Measurements from ENCODE around the gene CACNA1I.

The CACNA1I gene

GRCh38 chr22:39658806-39659463 is 88.4 kb downstream of the CACNA1I start:
- DNase-seq (ENCODE audit: low read depth): no peak
- H3K4me3 ChIP-seq (ENCODE audit: low read depth, low read length): no peak overlapping the region

- no peak for DNase-seq (ENCODE audit: low read depth)
- no peak overlapping the region for H3K4me3 ChIP-seq (ENCODE audit: low read depth, low read length)
Observed at GRCh38 chr22:39661501-39661841, 90.9 kb downstream of the CACNA1I start.

GRCh38 chr22:39661842-39662685 is 91.5 kb downstream of the CACNA1I start:
- DNase-seq (ENCODE audit: low read depth): no peak
- no peak overlapping the region for H3K4me3 ChIP-seq (ENCODE audit: low read depth, low read length)

GRCh38 chr22:39662686-39663052 is 92.1 kb downstream of the CACNA1I start:
- no peak for DNase-seq (ENCODE audit: low read depth)
- no peak overlapping the region for H3K4me3 ChIP-seq (ENCODE audit: low read depth, low read length)

GRCh38 chr22:39663751-39664150 is 93.2 kb downstream of the CACNA1I start:
- H3K4me3 ChIP-seq (ENCODE audit: low read depth, low read length): no peak overlapping the region
- no peak for DNase-seq (ENCODE audit: low read depth)

GRCh38 chr22:39664485-39665200 is 94.1 kb downstream of the CACNA1I start:
- no peak overlapping the region for H3K4me3 ChIP-seq (ENCODE audit: low read depth, low read length)
- DNase-seq (ENCODE audit: low read depth): no peak

- no peak for DNase-seq (ENCODE audit: low read depth)
- no peak overlapping the region for H3K4me3 ChIP-seq (ENCODE audit: low read depth, low read length)
Observed at GRCh38 chr22:39665229-39665628, 94.7 kb downstream of the CACNA1I start.

- no peak overlapping the region for H3K4me3 ChIP-seq (ENCODE audit: low read depth, low read length)
- DNase-seq (ENCODE audit: low read depth): no peak
Observed at GRCh38 chr22:39665661-39666431, 95.3 kb downstream of the CACNA1I start.

GRCh38 chr22:39666495-39666894 is 95.9 kb downstream of the CACNA1I start:
- H3K4me3 ChIP-seq (ENCODE audit: low read depth, low read length): no peak overlapping the region
- DNase-seq (ENCODE audit: low read depth): no peak

GRCh38 chr22:39666926-39667325 is 96.4 kb downstream of the CACNA1I start:
- no peak overlapping the region for H3K4me3 ChIP-seq (ENCODE audit: low read depth, low read length)
- no peak for DNase-seq (ENCODE audit: low read depth)

GRCh38 chr22:39669432-39669831 is 98.9 kb downstream of the CACNA1I start:
- DNase-seq (ENCODE audit: low read depth): no peak
- H3K4me3 ChIP-seq (ENCODE audit: low read depth, low read length): no peak overlapping the region

GRCh38 chr22:39671936-39672335 is 101.4 kb downstream of the CACNA1I start:
- no peak for DNase-seq (ENCODE audit: low read depth)
- H3K4me3 ChIP-seq (ENCODE audit: low read depth, low read length): no peak overlapping the region

- no peak overlapping the region for H3K4me3 ChIP-seq (ENCODE audit: low read depth, low read length)
- no peak for DNase-seq (ENCODE audit: low read depth)
Observed at GRCh38 chr22:39674536-39674935, 104.0 kb downstream of the CACNA1I start.

- H3K4me3 ChIP-seq (ENCODE audit: low read depth, low read length): no peak overlapping the region
- DNase-seq (ENCODE audit: low read depth): no peak
Observed at GRCh38 chr22:39675947-39676346, 105.4 kb downstream of the CACNA1I start.

GRCh38 chr22:39677967-39678366 is 107.4 kb downstream of the CACNA1I start:
- no peak overlapping the region for H3K4me3 ChIP-seq (ENCODE audit: low read depth, low read length)
- DNase-seq (ENCODE audit: low read depth): no peak

GRCh38 chr22:39678862-39679490 is 108.4 kb downstream of the CACNA1I start:
- no peak for DNase-seq (ENCODE audit: low read depth)

GRCh38 chr22:39679652-39680051 is 109.1 kb downstream of the CACNA1I start:
- no peak for DNase-seq (ENCODE audit: low read depth)
- no peak overlapping the region for H3K4me3 ChIP-seq (ENCODE audit: low read depth, low read length)

More at GRCh38 chr22:39678862-39679490, 108.4 kb downstream of the CACNA1I start:
- no peak overlapping the region for H3K4me3 ChIP-seq (ENCODE audit: low read depth, low read length)

- no peak overlapping the region for H3K4me3 ChIP-seq (ENCODE audit: low read depth, low read length)
- DNase-seq (ENCODE audit: low read depth): no peak
Observed at GRCh38 chr22:39680486-39680885, 109.9 kb downstream of the CACNA1I start.
